Measurements from ENCODE around the gene GALT. TPM values are rescaled to one million over a fixed set of nuclear protein-coding genes. Genes with fewer than 3 reads are reported as not detected.

Gene GALT
- total and polyA plus RNA-seq, 2 of the 13 experiments (the other 11 are each of a cell fraction or from before 2014, with no cell fraction given), result 40.4 to 46.3 TPM

DNA sequence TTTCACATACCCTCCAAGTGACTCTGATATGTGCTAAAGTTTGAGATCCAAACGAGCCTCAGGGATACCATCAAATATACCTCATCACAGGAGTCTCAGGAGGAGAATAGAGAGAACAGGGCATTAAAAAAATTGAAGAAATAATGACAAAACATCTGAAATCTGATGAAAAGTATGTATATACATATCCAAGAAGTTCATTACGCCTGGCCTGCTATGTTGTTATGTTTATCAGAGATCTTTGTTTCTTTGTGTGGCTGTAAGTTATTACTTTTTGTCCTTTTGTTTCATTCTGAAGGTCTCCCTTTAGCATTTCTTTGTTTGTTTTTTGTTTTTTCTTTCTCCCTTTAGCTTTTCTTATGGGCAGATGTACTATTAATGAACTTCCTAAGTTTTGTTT, 47.1 kb downstream of the GALT start:
- ChIA-PET POLR2A (no interaction called here), CTCF (ENCODE audit: low intra/inter-chr PET ratio, low total read pairs) (no interaction called here)
- no peak for DNase-seq (ENCODE audit: low spot score)
- no peaks in the 10 kb centered on the region for H3K36me3 ChIP-seq (replicated peaks in 1 of 2; ENCODE audit: control insufficient read depth in 1 of 2, insufficient read depth in 2 of 2, low read length in 2 of 2)
- intact Hi-C loops (cut with micrococcal nuclease; ENCODE audit: unreplicated experiment), result no loop called here
- no peak overlapping the region for H2AFZ ChIP-seq (ENCODE audit: low read length)
- no peak overlapping the region for H3K4me3 ChIP-seq (replicated peaks in 1 of 3; ENCODE audit: insufficient read depth in 1 of 3, low read depth in 2 of 3, low read length in 3 of 3)
- no peaks in the 10 kb centered on the region for H3K9me3 ChIP-seq (ENCODE audit: low read length)
- no peak for ATAC-seq
- H3K4me2 ChIP-seq (ENCODE audit: low read depth, low read length), result no peak overlapping the region
- peaks cover 0 to 4% of the 10 kb centered on the region in 2 experiments; a peak in 1 of 5 replicates for H3K27me3 ChIP-seq (ENCODE audit: control insufficient read depth in 1 of 2, insufficient read depth in 2 of 2, low read length in 2 of 2)
- in situ Hi-C loops (cut with HindIII; ENCODE audit: extremely low pct_ligation_motif_present, low pct_unique_long_range_greater_than_20kb), result no loop called here
- WGBS (ENCODE audit: low lambda C conversion rate), result 21% methylated on average over 2 of the region's 2 CpGs
- peaks cover 27% of the 10 kb centered on the region for H3K4me1 ChIP-seq (ENCODE audit: insufficient read depth, low read length)
- BruUV-seq (replicated peaks), result no TSS peak
- no peak overlapping the region for H3K9ac ChIP-seq (ENCODE audit: insufficient read depth, low read depth, low read length)
- H3K27ac ChIP-seq (ENCODE audit: extremely low read length, insufficient read depth, low read length), result no peak overlapping the region
- H4K20me1 ChIP-seq (ENCODE audit: insufficient read depth, low read length), result no peaks in the 10 kb centered on the region
- H3K79me2 ChIP-seq (ENCODE audit: insufficient read depth, low read length), result no peaks in the 10 kb centered on the region
- FAIRE-seq, result no peak
- TF ChIP-seq NR2F2 (IDR thresholded peaks at IDR 0.05; ENCODE audit: borderline replicate concordance, low read depth) (no peak), ZFY (CRISPR knock-in tag; IDR thresholded peaks at IDR 0.05) (no peak), MAF1 (CRISPR knock-in tag; IDR thresholded peaks at IDR 0.05; ENCODE audit: borderline replicate concordance) (no peak), NR2F6 (IDR thresholded peaks at IDR 0.05) (no peak), NR2F6 (CRISPR knock-in tag; IDR thresholded peaks at IDR 0.05) (no peak), ZSCAN20 (CRISPR knock-in tag; IDR thresholded peaks at IDR 0.05; ENCODE audit: borderline replicate concordance) (no peak), ZNF160 (CRISPR knock-in tag; IDR thresholded peaks at IDR 0.05) (no peak), ZNF18 (CRISPR knock-in tag; IDR thresholded peaks at IDR 0.05; ENCODE audit: insufficient replicate concordance) (no peak), ZNF609 (CRISPR knock-in tag; IDR thresholded peaks at IDR 0.05; ENCODE audit: borderline replicate concordance) (no peak), HIC2 (CRISPR knock-in tag; IDR thresholded peaks at IDR 0.05; ENCODE audit: low read depth) (no peak), ZNF282 (IDR thresholded peaks at IDR 0.05; ENCODE audit: partially characterized antibody) (no peak), ERF (CRISPR knock-in tag; IDR thresholded peaks at IDR 0.05) (no peak)
- TF ChIP-seq, protein P1, sequence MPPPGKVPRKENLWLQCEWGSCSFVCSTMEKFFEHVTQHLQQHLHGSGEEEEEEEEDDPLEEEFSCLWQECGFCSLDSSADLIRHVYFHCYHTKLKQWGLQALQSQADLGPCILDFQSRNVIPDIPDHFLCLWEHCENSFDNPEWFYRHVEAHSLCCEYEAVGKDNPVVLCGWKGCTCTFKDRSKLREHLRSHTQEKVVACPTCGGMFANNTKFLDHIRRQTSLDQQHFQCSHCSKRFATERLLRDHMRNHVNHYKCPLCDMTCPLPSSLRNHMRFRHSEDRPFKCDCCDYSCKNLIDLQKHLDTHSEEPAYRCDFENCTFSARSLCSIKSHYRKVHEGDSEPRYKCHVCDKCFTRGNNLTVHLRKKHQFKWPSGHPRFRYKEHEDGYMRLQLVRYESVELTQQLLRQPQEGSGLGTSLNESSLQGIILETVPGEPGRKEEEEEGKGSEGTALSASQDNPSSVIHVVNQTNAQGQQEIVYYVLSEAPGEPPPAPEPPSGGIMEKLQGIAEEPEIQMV (CRISPR knock-in tag; IDR thresholded peaks at IDR 0.05; ENCODE audit: low read depth), result no peak
- TF ChIP-seq, protein P2, sequence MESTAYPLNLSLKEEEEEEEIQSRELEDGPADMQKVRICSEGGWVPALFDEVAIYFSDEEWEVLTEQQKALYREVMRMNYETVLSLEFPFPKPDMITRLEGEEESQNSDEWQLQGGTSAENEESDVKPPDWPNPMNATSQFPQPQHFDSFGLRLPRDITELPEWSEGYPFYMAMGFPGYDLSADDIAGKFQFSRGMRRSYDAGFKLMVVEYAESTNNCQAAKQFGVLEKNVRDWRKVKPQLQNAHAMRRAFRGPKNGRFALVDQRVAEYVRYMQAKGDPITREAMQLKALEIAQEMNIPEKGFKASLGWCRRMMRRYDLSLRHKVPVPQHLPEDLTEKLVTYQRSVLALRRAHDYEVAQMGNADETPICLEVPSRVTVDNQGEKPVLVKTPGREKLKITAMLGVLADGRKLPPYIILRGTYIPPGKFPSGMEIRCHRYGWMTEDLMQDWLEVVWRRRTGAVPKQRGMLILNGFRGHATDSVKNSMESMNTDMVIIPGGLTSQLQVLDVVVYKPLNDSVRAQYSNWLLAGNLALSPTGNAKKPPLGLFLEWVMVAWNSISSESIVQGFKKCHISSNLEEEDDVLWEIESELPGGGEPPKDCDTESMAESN (CRISPR knock-in tag; conservative IDR thresholded peaks at IDR 0.05), result no peak

All from HepG2 (cell line).